KMS-11 (cell line): ENCODE data around the gene DAAM1.

Source experiments
- H2AFZ ChIP-seq: fragments of 200-600 bp; sonication (generic); 2 replicates; pipeline ENCODE4 v1.6.1; 2016; ENCODE audit warnings: antibody characterized with exemption, mixed run types, low read depth
- H3K27ac ChIP-seq: fragments of 200-600 bp; sonication (generic); 2 replicates; pipeline ENCODE4 v1.6.1; 2016; ENCODE audit warnings: mild to moderate bottlenecking, mixed run types
- H3K27me3 ChIP-seq: fragments of 200-600 bp; sonication (generic); 2 replicates; pipeline ENCODE4 v1.6.1; 2017; ENCODE audit warnings: mild to moderate bottlenecking, low read depth, mixed run types, moderate library complexity; ENCODE audit not compliant: insufficient read depth
- H3K36me3 ChIP-seq: fragments of 200-600 bp; sonication (generic); 2 replicates; pipeline ENCODE4 v1.6.1; 2017; ENCODE audit warnings: mild to moderate bottlenecking, mixed run types; ENCODE audit not compliant: insufficient read depth
- H3K4me1 ChIP-seq: fragments of 200-600 bp; sonication (generic); 2 replicates; pipeline ENCODE4 v1.6.1; 2016; ENCODE audit warnings: mild to moderate bottlenecking, low read depth, mixed run types; ENCODE audit not compliant: poor library complexity, severe bottlenecking
- H3K4me2 ChIP-seq: fragments of 200-600 bp; sonication (generic); 2 replicates; pipeline ENCODE4 v1.7.0; 2016; ENCODE audit warnings: mild to moderate bottlenecking, mixed run types
- H3K4me3 ChIP-seq: fragments of 200-600 bp; sonication (generic); IDR thresholded peaks from 2 replicates; pipeline ENCODE4 v1.6.1; 2017; ENCODE audit warnings: low read depth, low read length, mixed read lengths; ENCODE audit not compliant: insufficient read depth
- H3K79me2 ChIP-seq: fragments of 200-600 bp; sonication (generic); 2 replicates; pipeline ENCODE4 v1.6.1; 2016; ENCODE audit warnings: low read depth, mixed run types; ENCODE audit not compliant: insufficient read depth
- H3K9ac ChIP-seq: fragments of 200-600 bp; sonication (generic); 2 replicates; pipeline ENCODE4 v1.6.1; 2016; ENCODE audit warnings: mild to moderate bottlenecking, mixed run types
- H4K20me1 ChIP-seq: fragments of 200-600 bp; sonication (generic); 2 replicates; pipeline ENCODE4 v1.6.1; 2016; ENCODE audit warnings: mild to moderate bottlenecking, mixed run types; ENCODE audit not compliant: insufficient read depth
- TF ChIP-seq, protein P1 (sequence below): fragments of 200-600 bp; sonication (generic); conservative IDR thresholded peaks from 2 replicates; pipeline ENCODE4 v1.6.1; 2017; ENCODE audit warnings: low read depth, mild to moderate bottlenecking, antibody characterized with exemption, low read length, moderate library complexity, mixed read lengths

The DAAM1 gene

DNA sequence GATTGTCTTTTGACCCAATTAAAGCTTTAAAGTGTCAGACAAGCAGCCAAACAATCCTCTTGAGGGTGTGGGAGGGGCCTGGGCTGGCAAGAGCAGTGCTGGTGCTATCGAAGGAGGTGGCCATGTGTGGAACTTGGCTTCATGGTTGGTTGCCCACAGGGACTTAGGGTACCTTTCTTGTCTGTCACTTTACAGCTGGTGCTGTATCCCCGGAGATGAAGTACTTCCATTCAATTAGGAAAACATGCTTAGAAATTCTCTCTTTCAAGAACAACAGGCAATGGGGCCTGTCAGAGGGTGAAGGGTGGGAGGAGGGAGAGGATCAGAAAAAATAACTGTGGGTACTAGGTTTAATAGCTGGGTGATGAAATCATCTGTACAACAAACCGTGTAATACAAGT, 86.5 kb downstream of the DAAM1 start:
- TF ChIP-seq, protein P1, sequence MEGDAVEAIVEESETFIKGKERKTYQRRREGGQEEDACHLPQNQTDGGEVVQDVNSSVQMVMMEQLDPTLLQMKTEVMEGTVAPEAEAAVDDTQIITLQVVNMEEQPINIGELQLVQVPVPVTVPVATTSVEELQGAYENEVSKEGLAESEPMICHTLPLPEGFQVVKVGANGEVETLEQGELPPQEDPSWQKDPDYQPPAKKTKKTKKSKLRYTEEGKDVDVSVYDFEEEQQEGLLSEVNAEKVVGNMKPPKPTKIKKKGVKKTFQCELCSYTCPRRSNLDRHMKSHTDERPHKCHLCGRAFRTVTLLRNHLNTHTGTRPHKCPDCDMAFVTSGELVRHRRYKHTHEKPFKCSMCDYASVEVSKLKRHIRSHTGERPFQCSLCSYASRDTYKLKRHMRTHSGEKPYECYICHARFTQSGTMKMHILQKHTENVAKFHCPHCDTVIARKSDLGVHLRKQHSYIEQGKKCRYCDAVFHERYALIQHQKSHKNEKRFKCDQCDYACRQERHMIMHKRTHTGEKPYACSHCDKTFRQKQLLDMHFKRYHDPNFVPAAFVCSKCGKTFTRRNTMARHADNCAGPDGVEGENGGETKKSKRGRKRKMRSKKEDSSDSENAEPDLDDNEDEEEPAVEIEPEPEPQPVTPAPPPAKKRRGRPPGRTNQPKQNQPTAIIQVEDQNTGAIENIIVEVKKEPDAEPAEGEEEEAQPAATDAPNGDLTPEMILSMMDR, result no peak
- H2AFZ ChIP-seq, result no peak overlapping the region
- H3K4me3 ChIP-seq, result no peak overlapping the region
- no peaks in the 10 kb centered on the region for H3K27me3 ChIP-seq
- no peak overlapping the region for H3K27ac ChIP-seq
- H3K79me2 ChIP-seq, result no peaks in the 10 kb centered on the region
- H3K36me3 ChIP-seq, result no peaks in the 10 kb centered on the region
- H4K20me1 ChIP-seq, result no peaks in the 10 kb centered on the region
- no peak overlapping the region for H3K4me2 ChIP-seq
- H3K4me1 ChIP-seq, result no peaks in the 10 kb centered on the region
- H3K9ac ChIP-seq, result no peak overlapping the region

- no peak overlapping the region for H3K4me3 ChIP-seq
- H3K27ac ChIP-seq, result no peak overlapping the region
- H3K4me2 ChIP-seq, result no peak overlapping the region
Measured at GRCh38 chr14:59275668-59276067, 87.2 kb downstream of the DAAM1 start.

GRCh38 chr14:59276235-59276634, 87.8 kb downstream of the DAAM1 start:
- Histone ChIP-seq H2AFZ (no peak overlapping the region), H3K27me3 (no peaks in the 10 kb centered on the region), H3K4me1 (no peaks in the 10 kb centered on the region), H3K9ac (no peak overlapping the region), H3K27ac (no peak overlapping the region), H3K4me3 (no peak overlapping the region), H4K20me1 (no peaks in the 10 kb centered on the region), H3K79me2 (no peaks in the 10 kb centered on the region), H3K4me2 (no peak overlapping the region), H3K36me3 (no peaks in the 10 kb centered on the region)
- TF ChIP-seq, protein P1, result no peak

More at GRCh38 chr14:59275668-59276067, 87.2 kb downstream of the DAAM1 start:
- TF ChIP-seq, protein P1, result no peak
- no peaks in the 10 kb centered on the region for H4K20me1 ChIP-seq
- no peaks in the 10 kb centered on the region for H3K4me1 ChIP-seq
- H3K79me2 ChIP-seq, result no peaks in the 10 kb centered on the region
- H3K36me3 ChIP-seq, result no peaks in the 10 kb centered on the region
- H2AFZ ChIP-seq, result no peak overlapping the region
- H3K9ac ChIP-seq, result no peak overlapping the region
- no peaks in the 10 kb centered on the region for H3K27me3 ChIP-seq

DNA sequence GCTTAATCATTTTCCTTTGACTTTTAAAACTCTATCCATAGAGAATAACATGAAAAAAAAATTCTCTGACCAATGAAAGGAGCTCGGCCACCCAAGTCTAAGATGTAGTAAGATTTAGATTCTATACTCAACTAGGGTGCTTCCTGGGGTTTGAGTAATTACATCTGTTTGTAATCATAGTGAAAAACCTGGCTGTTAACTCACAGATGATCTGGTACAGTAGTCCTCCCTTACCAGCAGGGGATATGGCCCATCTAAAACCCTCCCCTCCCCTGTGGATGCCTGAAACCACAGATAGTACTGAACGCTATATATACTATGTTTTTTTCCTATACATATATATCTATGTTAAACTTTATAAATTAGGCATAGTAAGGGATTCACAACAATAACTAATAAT, 89.2 kb downstream of the DAAM1 start:
- H3K79me2 ChIP-seq, result no peaks in the 10 kb centered on the region
- no peak overlapping the region for H3K4me2 ChIP-seq
- H3K4me3 ChIP-seq, result no peak overlapping the region
- H3K36me3 ChIP-seq, result no peaks in the 10 kb centered on the region
- no peaks in the 10 kb centered on the region for H4K20me1 ChIP-seq
- H3K9ac ChIP-seq, result no peak overlapping the region
- no peaks in the 10 kb centered on the region for H3K4me1 ChIP-seq
- H3K27ac ChIP-seq, result no peak overlapping the region
- TF ChIP-seq, protein P1, result no peak
- no peaks in the 10 kb centered on the region for H3K27me3 ChIP-seq
- H2AFZ ChIP-seq, result no peak overlapping the region

- H3K79me2 ChIP-seq, result no peaks in the 10 kb centered on the region
Measured at GRCh38 chr14:59278111-59278510, 89.6 kb downstream of the DAAM1 start.

More at GRCh38 chr14:59278111-59278510, 89.6 kb downstream of the DAAM1 start:
- Histone ChIP-seq H3K27me3 (no peaks in the 10 kb centered on the region), H3K4me1 (no peaks in the 10 kb centered on the region), H4K20me1 (no peaks in the 10 kb centered on the region), H3K4me3 (no peak overlapping the region), H3K9ac (no peak overlapping the region), H2AFZ (no peak overlapping the region), H3K36me3 (no peaks in the 10 kb centered on the region), H3K27ac (no peak overlapping the region), H3K4me2 (no peak overlapping the region)
- TF ChIP-seq, protein P1, result no peak
